ENCODE results near the gene CTLA4.

The CTLA4 gene

DNA sequence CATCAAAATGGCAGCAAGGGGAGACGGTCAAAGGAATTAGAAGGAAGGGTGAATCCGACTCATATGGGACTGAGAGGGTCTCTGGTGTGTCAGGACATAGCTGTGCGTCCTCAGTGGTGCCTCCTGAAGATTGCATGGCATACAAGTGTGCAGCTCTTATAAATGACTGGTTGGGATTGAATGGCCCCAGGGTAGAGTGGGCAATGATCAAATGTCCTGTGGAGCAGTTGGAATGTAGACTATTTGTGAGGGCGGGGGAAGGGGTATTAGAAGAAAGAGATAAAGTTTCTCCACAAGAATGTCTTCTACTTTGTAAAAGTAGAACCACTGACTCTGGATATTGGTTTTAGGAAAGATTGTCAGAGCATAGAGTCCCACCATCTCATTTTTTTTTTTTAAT is 24.6 kb downstream of the CTLA4 start:
- no peak for DNase-seq (ENCODE audit: low read depth)

GRCh38 chr2:203893401-203893800 is 25.8 kb downstream of the CTLA4 start:
- no peak for DNase-seq (ENCODE audit: low read depth)

DNA sequence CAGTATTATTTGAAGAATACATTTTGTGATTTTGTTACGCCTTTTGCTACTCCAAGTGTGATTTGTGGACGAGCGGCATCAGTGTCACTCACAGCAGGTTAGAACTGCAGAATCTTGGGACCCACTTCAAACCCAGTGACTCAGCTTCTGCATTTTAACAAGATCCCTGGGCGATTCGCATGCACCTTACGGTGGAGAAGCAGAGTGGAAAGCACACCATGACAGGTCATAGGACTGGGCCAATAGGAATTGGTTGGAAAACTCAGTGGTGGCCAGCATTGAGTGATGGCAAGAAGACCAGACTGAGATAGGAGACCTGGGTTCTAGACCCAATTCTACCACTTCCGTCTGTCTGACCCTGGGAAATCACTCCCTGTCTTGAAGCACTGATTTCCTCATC is 26.3 kb downstream of the CTLA4 start:
- DNase-seq (ENCODE audit: low read depth): no peak

DNA sequence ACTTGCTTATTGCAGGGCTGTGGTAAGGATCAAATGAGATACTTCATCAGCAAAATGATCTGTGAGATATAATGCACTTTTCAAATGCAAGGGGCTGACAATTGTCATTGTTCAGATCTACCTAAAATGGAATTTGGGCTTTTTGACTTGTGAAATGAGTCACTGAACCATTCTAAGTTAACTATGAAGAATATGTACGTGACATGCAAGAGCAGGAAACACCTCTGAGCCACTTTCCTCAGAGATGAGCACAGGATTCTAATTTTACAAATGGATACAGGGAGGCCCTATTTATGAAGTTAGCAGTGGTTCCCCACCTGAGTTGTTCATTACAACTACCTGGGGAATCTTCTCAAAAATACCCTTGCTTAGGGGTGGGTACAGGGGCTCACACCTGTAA is 26.7 kb downstream of the CTLA4 start:
- DNase-seq (ENCODE audit: low read depth): no peak

DNA sequence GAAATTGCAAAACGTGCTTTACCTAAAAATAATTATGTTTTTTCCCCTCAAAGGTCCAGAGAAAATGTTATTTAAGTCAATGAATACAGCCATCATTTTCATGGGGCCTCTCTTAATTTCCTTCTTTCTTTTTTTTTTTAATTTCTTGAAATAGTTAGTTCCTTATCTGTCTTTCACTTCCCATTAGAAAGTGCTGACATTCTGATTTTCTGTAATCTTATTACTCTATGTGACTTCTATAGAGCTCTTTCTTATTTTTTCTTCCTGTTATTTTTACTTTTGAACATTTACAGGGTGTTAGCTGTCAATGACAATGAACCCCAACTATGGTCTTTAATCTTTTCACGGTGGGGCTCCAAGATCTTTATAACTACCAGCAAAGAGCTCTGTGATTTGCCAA is 30.0 kb downstream of the CTLA4 start:
- DNase-seq (ENCODE audit: low read depth): no peak

DNA sequence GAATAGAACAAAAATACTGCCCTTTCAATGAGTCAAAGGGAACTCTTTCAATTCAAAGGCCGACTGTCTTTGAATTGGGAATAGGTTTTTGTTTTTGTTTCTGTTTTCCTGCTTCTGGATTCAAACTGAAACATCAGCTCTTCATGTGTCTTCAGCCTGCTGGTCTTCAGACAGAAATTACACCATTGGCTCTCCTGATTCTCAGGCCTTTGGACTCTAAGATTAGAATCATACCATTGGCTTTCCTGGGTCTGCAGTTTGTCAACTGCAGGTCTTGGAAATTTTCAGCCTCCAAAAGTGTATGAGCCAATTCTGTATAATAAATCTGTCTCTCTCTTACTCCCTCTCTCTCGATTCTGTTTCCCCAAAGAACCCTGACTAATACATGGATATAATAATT is 31.1 kb downstream of the CTLA4 start:
- no peak for DNase-seq (ENCODE audit: low read depth)

GRCh38 chr2:203900253-203900652 is 32.7 kb downstream of the CTLA4 start:
- DNase-seq (ENCODE audit: low read depth): no peak

- DNase-seq (ENCODE audit: low read depth): no peak
Observed at GRCh38 chr2:203904022-203904421, 36.5 kb downstream of the CTLA4 start.

DNA sequence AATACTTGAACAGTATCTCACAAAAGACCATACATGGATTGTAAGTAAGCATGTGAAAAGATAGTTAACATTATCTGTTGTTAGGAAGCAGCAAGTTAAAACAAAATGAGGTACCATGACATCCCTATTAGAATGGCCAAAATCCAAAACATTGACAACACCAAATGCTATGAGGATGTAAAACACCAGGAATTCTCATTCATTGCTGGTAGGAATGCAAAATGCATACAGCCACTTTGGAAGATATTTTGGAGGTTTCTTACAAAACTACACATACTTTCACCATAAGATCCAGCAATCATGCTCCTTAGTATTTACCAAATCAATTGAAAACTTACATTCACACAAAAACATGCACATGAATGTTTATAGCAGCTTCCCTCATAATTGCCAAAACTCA is 38.1 kb downstream of the CTLA4 start:
- no peak for DNase-seq (ENCODE audit: low read depth)

DNA sequence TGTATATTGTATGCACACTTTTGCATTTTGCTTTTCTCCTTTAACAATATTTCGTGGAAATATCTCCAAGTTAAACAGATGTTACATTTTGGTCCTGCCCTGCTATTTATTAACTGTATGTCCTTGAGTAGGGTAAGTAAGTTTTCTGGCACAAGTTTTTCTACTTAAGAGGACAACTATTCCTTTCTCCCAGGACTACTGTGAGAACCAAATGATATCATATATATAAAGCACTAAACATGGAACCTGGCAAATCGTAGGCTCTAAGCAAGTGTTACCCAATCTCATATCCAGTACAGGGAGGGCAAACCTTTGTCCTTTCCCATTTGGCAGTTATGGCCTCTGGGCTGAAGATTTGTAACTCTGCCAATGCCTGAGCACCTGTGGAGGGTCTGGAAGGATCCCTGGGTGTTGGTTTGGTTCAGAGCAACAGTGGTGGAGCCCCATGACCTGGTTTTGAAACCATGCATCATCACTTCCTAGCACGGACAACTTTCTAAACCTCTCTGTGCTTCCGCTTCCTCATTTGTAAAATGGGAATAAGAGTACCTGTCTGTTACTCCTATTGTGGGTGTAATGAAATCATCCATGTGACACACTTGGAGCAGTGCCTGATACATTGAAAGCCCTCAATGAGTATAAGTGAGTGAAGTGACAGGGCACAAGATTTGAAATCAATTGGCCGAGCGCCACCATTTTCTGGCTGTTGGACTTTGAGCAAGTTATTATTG is 40.7 kb downstream of the CTLA4 start:
- DNase-seq (ENCODE audit: low read depth): no peak

- no peak for DNase-seq (ENCODE audit: low read depth)
Observed at GRCh38 chr2:203908797-203909185, 41.2 kb downstream of the CTLA4 start.

GRCh38 chr2:203909261-203909967 is 41.8 kb downstream of the CTLA4 start:
- no peak for DNase-seq (ENCODE audit: low read depth)

DNA sequence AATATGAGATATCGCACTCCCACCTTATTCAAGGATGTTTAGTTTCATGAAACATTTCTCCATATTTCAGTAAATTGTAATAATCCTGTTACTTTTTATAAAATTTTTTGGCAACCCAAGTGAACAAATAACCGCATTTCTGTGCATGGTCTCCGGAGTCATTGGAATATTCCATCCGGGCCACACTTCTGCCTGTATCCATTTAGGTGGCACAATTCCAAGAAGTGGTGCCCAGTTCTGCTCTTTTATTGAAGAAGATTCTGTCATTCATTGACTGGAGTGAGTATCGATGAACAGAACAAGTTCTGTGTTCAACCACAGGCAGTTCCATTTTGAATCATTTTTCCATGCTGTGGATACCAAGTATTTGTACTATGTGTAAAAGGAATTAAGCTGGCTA is 42.4 kb downstream of the CTLA4 start:
- DNase-seq (ENCODE audit: low read depth): no peak

GRCh38 chr2:203913947-203914346 is 46.4 kb downstream of the CTLA4 start:
- DNase-seq (ENCODE audit: low read depth): no peak

DNA sequence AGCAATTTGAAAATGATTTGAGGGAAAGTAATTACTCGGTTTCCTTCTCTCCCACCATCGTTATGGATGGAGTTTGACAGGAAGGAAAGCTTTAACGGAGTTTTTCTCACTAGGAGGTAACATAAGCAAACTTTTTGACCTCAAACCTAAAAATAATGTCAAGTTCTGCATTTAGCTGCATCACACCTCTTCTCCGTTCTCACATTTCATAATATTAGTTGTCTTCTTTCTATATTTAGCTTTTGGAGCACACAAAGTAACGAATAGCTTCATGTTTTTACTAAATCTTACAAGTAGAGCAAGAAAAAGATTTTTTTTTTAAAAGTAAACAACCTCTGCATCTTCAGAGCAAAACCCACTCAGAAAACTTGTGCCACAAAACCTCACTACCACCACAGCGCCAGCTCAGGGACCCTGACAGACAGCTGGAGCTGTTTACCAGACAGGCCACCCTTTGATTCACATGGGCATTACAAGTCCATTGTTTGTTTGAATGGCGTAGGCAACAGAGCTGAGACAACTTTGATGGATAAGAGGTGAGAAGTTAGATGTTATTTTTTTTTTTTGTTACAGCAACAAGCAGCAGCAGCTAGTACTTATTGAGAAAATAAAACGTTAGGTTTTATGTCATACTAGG is 47.1 kb downstream of the CTLA4 start:
- DNase-seq (ENCODE audit: low read depth): no peak

GRCh38 chr2:203915256-203915655 is 47.7 kb downstream of the CTLA4 start:
- DNase-seq (ENCODE audit: low read depth): no peak

- DNase-seq (ENCODE audit: low read depth): no peak
Observed at GRCh38 chr2:203916756-203917155, 49.2 kb downstream of the CTLA4 start.

- no peak for DNase-seq (ENCODE audit: low read depth)
Observed at GRCh38 chr2:203918264-203918663, 50.7 kb downstream of the CTLA4 start.

GRCh38 chr2:203918839-203919238 is 51.3 kb downstream of the CTLA4 start:
- DNase-seq (ENCODE audit: low read depth): no peak
